HG03175 (cell line): ENCODE data around the gene JAKMIP1.

Source experiments
- ATAC-seq: cut with Tn5 transposase; IDR thresholded peaks from one replicate; pipeline ENCODE4 v1.9.1; 2021; ENCODE audit warnings: mild to moderate bottlenecking, moderate library complexity; ENCODE audit not compliant: unreplicated experiment

The JAKMIP1 gene

DNA sequence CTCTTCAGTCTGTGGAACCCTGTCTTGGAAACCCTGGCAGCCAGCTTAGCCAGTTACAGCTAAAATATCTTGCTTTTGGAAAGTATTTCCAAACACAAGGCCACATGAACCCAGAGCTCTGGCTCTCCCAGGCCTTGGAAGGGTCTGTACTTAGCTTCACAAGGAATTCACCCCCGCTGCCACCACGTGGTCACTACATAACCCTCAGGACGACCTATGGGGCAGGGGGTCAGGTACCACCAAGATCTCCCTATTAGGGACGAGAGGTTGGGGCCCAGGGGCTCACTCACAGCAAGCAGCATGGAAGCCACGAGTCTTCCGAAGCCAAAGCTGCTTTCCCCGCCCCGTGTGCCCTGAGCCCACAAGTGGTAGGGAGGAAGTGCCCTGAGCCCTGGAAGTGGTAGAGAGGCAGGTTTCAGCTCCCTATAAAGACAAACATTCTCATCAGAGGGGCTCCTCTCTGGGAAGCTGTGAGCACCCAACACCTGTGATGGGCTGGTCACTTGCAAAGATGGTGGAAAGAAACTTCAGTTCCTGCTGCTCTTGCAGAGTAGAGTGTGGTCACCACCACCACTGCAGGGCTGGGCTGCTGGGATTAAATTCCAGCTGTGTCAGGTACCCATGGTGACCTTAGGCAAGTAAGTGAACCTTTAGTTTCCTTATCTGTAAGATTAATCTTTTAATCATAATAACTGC, 4.7 kb upstream of the JAKMIP1 start:
- ATAC-seq, result no peak

DNA sequence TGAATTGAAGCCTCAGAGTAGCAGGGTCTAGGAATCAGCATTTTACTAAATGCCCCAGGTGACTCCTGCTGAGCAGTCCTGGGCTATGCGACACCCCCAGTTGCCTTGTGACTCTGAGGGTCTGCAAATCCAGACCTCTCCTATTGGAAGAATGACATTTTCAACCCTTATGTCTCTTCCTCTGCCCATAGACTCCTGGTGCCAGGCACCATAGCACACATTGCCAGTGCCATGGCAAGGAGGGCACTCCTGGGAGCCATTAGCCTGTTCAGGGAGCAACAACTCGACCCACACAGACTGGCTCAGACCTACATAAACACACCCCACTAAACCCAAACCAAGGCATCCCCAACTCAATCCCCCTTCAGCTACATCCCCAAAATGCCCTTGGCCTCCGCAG, 3.7 kb upstream of the JAKMIP1 start:
- ATAC-seq, result no peak

DNA sequence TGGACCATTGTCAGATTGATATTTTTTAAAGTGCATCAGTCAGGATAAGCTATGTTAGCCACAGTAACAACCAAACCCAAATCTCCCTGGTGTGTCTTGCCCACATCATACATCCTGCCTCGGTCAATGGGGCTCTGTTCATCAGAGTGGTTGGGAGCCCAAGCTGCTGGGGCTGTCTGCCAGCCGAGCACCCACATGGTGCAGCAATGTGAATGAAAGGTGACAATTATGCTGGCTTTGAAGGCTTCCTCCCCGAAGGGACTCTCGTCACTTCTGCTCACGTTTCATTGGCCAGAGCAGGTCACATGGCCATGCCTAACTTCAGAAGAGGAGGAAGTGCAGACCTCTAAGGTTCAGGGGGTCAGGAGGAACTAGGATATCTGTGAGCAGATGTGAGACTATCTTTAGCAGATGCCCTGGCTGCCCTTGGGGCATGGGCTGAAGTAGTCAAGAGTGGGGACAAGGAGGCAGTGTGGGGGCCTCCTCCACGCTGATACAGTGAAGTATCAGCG, 1.3 kb upstream of the JAKMIP1 start:
- ATAC-seq, result no peak

DNA sequence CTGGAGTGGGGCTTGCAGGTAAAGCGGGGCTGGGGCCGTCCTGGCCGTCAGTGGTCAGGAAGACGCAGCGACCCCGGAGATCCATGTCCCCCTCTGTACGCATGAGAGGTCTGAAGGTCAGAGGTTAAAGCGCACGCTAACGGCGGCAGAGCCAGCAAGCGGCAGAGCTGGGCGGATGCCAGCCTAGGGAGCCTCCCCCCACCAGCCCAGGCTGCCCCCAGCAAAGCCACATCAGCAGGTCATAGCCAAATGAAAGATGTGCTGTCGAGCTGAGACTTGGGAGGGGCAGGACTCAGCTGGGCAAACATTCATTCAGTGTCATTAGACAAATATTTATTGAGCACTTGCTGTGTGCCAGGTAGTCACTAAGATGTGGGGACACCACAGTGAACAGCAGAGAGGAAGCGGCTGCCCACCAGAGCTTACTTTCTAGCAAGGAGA, 593 bp upstream of the JAKMIP1 start:
- ATAC-seq, result peak; percentile 13

DNA sequence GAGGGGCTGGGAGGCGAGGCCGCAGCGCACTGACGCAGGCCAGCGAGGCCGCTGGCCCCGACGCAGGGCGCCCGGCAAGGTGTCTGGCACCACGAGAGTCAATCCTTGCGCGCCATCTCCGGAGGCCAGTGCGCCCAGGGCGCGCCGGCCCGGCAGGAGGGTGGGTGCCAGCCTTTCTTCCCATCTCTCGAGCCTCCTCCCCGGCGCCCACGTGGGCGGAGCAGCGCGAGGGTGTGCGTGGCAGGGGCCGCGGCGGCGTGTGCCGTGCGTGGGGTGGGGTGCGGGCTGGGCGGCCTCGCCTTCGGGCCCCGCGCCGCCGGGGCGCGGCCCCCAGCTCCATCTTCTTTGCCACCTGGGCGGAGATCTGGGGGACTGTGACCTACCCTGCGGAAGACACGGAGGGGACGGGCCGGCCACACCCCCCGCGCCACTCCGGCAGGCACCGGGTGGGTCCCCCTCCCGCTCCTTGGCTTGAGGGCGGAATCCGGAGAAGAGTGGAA, 877 bp downstream of the JAKMIP1 start:
- ATAC-seq, result no peak

DNA sequence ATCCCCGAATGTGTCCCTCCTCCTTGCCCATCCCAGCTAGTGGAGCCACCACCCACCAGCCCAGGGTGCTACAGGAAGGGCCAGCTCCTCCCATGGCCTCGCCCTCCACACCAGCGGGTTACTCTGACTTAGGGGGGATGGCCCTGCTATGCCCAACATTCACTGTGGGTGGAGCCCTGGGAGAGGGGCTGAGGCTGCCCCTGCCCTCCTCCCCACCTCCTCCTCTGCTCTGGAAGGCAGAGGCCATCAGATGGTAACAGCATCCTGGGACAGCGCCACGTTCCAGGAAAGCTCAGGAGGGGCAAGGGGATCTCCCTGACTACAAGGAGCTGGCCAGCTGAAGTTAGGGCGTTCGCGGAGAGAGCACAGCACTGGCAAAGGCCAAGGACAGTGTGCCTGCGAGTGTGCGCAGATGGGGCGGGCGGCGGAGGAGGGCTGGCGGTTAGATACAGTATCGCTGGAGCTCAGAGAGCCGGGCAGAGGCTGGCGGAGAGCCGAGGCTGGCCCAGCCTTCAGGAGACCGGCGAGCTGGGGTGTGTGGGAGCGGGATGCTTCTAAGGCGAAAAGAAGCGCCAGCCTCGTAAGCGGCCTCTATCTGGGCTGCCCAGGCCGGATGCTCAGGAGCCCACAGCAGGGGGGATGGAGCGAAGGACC, 1.5 kb downstream of the JAKMIP1 start:
- no peak for ATAC-seq

DNA sequence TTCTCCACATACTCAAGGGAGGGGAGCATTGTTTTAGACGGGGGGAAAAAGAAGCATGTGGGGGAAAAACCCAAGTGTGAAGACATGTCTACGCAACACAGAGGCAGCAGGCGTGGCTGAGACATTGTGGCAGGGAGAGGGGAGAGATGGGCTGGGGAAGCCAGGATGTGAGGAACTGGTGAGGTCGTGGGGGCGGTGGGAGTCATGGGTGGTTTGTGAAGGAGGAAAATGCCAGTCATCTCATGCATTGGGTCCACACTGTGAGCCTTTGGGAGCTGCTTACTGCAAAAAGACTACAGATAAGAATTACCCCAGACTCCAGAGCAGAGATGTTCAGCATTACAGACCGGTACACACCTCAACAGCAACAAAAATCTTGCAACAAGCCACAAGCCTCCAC, 2.1 kb downstream of the JAKMIP1 start:
- ATAC-seq, result no peak

DNA sequence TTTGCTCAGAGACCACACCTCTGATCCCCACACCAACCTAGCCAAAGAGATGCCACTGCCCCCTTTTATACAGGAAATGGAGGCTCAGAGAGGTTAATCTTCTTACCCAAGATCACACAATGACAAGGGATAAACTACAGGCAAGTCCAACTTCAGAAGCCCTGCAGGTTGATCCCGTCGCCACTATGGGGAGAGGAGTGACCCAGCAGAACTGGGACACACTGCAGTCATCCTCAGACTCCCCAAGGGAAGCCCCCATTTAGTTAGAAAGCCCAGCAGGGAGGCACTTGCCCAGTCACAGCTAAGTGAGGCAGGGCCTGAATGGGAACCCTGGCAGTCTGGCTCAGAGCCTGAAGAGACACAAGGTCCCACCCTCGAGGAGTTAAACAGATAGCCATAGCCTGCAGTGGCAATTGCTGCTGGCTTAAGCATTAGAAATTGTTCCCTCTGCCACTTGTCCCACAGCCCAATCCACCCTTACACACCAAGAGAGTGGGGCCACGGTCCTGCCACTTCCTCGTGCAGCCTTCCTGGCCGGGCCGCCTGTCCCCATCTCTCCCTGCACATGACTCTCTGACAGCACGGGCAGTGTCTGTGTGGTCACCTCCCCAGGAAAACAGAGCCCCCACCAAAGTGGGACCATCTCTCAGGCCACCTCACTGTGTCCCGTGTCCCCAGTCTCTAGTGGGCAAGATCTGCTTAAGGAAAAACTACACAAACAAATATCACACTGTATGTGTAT, 2.7 kb downstream of the JAKMIP1 start:
- no peak for ATAC-seq

DNA sequence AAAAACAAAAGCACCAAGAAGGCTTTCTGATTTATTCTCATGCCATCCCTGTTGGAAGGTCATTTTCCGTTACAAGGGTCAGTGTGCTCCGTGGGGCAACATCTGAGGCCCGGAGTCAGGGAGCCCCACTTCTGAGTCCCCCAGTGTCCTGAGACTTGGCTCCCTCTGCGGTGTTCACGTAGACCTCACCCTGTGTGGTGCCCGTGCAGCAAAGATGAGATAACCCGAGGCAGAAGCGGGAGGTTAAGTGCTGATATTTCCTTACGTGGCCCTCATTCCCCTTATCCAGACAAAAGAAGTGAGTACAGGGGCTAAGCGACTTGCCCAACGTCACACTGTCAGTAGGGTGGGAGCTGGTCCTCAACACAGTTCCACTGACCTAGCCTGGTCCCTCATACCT, 3.5 kb downstream of the JAKMIP1 start:
- ATAC-seq, result no peak

DNA sequence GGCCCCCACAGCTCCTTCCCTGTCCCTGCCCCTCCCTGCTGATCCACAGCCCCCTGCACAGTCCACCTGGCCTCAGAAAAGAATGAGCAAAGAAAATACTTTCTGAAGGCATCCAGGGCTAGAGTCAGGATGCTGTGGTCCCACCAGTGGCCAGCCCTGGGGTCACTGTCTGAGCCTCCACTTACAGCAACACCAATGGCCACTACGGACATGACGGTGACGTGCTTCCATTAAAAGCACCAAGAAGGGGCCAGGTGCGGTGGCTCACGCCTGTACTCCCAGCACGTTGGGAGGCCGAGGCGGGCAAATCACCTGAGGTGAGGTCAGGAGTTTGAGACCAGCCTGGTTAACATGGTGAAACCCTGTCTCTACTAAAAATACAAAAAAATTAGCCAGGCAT, 4.0 kb downstream of the JAKMIP1 start:
- no peak for ATAC-seq

DNA sequence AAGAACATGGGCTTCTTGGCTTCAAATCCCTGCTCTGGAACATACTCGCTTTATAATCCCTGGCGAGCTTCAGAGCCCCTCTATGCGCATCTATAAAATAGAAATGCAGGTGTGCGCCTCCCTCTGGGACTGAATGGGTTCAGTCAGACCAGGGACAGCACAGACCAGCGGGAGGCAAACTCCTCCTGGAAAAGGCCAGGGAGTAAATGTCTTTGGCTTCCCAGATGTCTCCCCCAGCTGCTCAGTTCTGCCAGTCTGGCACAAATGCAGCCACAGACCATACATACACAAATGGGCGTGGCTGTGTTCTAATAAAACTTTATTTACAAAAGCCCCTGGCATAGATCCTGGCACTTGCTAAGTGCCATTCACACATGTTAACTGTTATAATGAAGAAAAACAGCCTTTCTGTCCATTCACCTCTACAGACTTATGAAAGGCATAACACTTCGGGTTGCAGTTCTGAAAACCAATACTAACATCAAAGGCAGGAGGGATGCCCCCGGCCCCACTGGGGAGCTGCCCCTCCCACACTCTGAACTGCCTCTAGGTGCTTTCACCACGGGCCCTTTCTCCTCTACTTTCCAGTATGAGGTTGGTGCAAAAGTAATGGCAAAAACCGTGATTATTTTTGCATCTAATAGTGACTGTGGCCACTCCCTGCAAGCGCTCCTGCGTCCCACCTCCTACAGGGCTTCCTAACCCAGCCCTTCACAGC, 4.6 kb downstream of the JAKMIP1 start:
- ATAC-seq, result no peak

DNA sequence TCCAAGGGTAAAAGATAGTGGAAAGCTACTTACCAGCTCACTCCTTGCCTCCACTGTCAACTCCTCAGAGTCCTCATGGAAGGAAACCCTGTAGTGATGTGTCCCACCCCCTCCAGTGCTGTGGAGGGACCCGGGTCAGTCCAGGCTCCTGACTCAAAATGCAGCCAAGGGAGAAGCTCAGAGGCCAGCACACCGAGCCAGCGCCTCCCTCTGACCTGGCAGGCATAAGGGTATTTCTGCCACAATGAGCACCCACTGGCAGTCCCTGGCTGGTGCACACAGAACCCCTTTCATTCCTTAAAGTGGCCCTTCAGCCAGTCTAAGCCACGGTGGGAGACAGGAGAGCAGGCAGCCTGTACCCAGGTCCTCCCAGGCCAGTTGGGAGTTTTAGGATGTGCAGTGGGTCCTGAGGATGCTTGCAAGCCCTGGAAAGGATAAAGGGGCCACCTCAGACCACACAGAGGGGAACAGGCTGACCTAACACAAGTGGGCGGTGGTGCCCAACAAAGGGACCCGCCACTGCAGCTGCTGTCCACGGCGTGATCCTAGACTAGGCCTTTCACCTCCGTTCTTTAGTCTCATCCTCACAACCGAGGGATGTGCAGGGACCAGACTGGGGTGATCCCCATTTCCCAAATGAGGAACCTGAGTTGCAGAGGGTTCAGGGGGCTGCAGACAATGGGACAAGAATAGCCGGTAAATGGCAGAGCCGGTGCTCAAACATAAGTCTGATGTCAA, 5.7 kb downstream of the JAKMIP1 start:
- no peak for ATAC-seq

DNA sequence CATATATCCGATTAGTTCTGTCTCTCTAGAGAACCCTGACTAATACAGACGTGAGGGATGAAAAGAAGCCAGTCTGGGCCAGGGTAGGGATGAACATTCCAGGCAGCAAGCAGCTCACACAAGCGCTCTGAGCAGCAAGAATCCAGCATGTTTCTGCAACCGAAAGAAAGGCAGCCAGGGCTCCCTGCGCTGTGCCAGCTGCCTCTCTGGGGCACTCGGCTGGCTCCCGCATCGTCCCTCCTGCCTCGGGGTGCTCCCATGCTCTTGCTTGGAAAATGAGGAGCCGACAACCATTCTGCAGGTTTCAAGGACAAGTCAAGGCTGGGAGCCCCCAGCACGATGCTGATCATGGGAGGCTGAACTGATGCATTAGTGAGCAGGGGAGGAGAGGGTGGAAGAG, 7.0 kb downstream of the JAKMIP1 start:
- ATAC-seq, result no peak

DNA sequence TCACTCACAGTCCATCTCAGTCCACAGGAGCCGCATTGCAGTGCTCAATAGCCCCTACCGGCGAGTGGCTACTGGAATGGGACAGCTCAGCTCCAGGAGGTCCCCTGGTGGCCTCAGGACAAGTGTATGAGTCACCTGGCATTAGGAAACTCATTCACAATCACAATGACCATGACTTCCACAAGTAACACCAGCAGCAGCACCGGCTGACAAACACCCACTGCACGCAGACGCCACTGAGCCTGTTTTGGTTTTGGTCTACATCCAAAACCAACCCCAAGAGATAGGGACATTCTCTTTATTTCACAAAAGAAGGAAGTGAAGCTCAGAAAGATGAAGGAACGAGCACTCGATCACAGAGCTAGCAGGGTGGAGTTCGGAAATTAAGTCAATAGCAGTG, 8.1 kb downstream of the JAKMIP1 start:
- ATAC-seq, result no peak

DNA sequence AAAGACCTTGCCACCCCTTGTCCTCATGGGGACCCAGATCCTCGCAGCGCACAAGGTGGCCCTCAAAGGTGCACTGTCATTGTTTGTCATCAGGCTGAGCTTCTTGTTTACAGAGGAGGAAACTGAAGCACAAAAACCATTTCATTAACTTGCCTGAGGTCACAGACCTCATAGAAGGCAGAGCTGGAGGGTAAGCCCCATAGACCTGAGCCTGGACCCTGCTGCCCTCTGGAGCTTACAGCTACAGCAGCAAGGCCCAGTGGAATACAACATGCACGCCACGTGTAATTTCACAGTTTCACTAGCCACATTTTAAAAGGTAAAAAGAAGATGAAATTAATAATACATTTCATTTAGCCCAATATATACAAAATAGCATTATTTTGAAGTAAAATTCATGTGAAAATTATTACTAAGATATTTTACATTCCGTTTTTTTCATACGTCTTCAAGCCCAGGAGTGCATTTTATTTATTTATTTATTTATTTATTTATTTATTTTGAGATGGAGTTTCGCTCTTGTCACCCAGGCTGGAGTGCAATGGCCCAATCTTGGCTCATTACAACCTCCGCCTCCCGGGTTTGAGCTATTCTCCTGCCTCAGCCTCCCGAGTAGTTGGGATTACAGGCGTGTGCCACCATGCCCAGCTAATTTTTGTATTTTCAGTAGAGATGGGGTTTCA, 8.8 kb downstream of the JAKMIP1 start:
- ATAC-seq, result no peak

DNA sequence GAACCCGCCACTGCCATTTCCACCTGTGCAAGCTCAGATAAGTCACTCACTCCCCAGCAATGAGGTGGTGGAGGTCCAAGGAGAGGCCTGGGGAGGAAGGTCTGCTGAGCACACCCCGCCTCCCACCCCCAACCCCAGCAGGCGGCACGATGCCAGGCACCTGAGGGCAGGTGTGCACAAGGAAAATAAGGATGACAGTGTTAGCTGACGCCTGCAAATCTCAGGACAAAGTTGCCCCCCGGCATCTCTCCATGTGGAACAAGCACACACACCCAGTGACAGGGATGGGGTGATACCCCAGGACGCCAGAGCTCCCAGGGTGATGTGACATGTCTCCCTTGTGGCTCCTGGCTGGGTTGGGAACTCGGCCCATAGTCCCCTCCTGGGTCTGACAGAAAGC, 9.9 kb downstream of the JAKMIP1 start:
- ATAC-seq, result no peak

DNA sequence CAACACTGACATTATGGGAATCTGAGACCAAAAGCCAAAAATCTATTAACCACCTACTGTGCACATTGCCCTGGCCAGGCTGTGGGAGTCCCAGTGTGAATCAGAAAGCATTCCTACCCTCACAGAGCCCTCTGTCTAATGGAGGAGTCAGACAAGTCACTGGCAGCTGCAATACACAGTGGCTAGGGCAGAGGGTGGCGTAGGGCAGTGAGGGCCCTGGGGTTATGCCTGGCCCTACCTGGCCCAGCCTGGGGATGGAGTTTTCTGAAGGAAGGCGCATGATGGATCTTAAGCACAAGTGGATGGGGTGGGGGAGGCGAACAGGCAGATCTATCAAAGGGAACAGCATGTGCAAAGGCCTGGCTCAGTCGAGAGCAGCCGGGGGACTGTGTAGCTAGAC, 10.8 kb downstream of the JAKMIP1 start:
- no peak for ATAC-seq

DNA sequence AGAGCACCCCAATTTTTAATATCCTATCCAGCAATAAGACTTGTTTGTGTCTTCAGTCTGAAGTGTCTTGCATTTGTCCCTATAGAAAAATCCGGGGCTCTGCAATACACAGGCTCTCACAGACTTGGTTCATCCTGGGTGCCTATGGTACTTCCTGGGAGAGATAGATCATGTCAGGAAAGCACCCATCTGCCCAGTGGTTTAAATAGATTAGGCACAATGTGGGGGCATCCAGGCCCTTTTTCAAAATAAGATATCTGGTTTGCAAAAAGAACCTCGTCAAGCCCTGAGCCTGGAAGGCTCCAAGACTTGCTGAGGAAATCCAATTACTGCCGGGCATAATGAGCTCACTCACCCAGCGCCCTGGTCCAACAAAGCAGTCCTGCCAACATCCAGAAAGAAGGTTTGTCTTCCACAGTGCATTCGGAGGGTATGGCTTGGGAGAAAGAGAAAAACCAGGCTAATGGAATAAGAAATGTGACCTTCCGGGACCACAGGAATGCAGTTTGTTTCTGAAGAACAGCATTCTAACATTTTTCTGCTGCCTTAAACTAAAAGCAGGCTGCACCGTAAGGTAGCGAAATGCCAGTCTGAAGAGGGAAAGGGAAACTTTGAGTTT, 11.6 kb downstream of the JAKMIP1 start:
- ATAC-seq, result no peak

DNA sequence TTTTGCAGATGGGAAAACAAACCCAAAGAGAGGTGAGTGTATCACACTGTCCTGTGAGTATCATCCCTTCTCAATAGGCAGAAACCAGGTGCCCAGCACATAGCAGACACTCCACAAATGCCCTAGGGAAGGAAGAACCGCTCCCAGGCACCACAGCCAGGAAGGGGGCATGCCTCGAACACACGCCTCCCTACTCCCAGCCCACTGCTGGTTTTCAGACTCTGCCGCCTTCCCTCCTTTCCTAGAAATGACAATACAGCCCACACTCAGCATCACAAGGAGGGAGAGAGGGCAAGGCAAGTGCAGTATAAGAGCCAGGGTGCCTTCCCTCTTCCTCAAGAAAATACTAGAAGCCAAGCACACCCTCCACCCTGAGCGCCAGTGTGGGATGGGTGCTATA, 16.2 kb downstream of the JAKMIP1 start:
- no peak for ATAC-seq
